IMR-90 (cell line): ENCODE measurements around the gene PAF1. TPM values are rescaled to one million over a fixed set of nuclear protein-coding genes. Genes with fewer than 3 reads are reported as not detected.

ENCODE experiments used
- ATAC-seq: fragments of 200-7000 bp; cut with Tn5 transposase; 2 replicates; pipeline ENCODE4 v1.9.1; 2020; ENCODE audit warnings: low read depth, mild to moderate bottlenecking, moderate library complexity
- BruUV-seq: library from RNA; stranded (reverse); fragments of 400-500 nt; replicated peaks from 2 replicates; lab custom pipeline; 2021; lab: Mats Ljungman, UMichigan
- CTCF ChIA-PET: fragments of 300-600 bp; formaldehyde crosslinking; extraction: SDS; loops from one replicate; lab custom pipeline; 2021; ENCODE audit warnings: antibody characterized with exemption; lab: Yijun Ruan, JAX
- POLR2A ChIA-PET: fragments of 300-600 bp; sonication (Branson Sonifier 250); formaldehyde crosslinking; loops from one replicate; lab custom pipeline; 2022; ENCODE audit warnings: antibody characterized with exemption; ENCODE audit not compliant: unreplicated experiment; lab: Charles Lee
- DNase-seq: peaks from one replicate; pipeline ENCODE4 v3.0.0; 2013
- H2AFZ ChIP-seq: replicated peaks from 2 replicates; pipeline ENCODE3; 2013; ENCODE audit warnings: low read length, mild to moderate bottlenecking; ENCODE audit not compliant: poor library complexity
- H2AK5ac ChIP-seq: 2 replicates; pipeline ENCODE4 v1.6.1; 2013; ENCODE audit warnings: low read depth, low read length, inconsistent platforms
- H2AK9ac ChIP-seq: replicated peaks from 2 replicates; pipeline ENCODE3; 2013; ENCODE audit warnings: mild to moderate bottlenecking, low read depth, low read length, moderate library complexity; ENCODE audit not compliant: poor library complexity
- H2BK120ac ChIP-seq: 2 replicates; pipeline ENCODE4 v1.6.1; 2013; ENCODE audit warnings: low read depth, low read length, inconsistent platforms
- H2BK15ac ChIP-seq: 3 replicates; pipeline ENCODE4 v1.6.1; 2013; ENCODE audit warnings: low read depth, low read length, inconsistent platforms
- H2BK20ac ChIP-seq: 2 replicates; pipeline ENCODE4 v1.6.1; 2013; ENCODE audit warnings: low read depth, mild to moderate bottlenecking, inconsistent platforms, low read length, moderate library complexity
- H2BK5ac ChIP-seq: 2 replicates; pipeline ENCODE4 v1.6.1; 2013; ENCODE audit warnings: mild to moderate bottlenecking, low read depth, low read length, inconsistent platforms; ENCODE audit not compliant: poor library complexity, severe bottlenecking
- H3K14ac ChIP-seq: replicated peaks from 2 replicates; pipeline ENCODE4 v1.6.1; 2013; ENCODE audit warnings: low read depth, low read length, inconsistent platforms
- H3K18ac ChIP-seq: 2 replicates; pipeline ENCODE4 v1.6.1; 2013; ENCODE audit warnings: low read depth, low read length, control low read depth
- H3K23ac ChIP-seq: 2 replicates; pipeline ENCODE4 v1.6.1; 2013; ENCODE audit warnings: low read depth, low read length, inconsistent platforms
- H3K27ac ChIP-seq: 2 replicates; pipeline ENCODE4 v1.5.1; 2013; ENCODE audit warnings: mild to moderate bottlenecking, control low read depth, low read length; ENCODE audit not compliant: insufficient read depth
- H3K27me3 ChIP-seq: 2 replicates; pipeline ENCODE4 v1.6.1; 2013; ENCODE audit warnings: low read length; ENCODE audit not compliant: control insufficient read depth, insufficient read depth
- H3K36me3 ChIP-seq: 2 replicates; pipeline ENCODE4 v1.6.1; 2013; ENCODE audit warnings: low read length, mixed read lengths; ENCODE audit not compliant: control insufficient read depth, insufficient read depth
- H3K4ac ChIP-seq: 2 replicates; pipeline ENCODE4 v1.6.1; 2013; ENCODE audit warnings: low read depth, low read length, inconsistent platforms
- H3K4me1 ChIP-seq: 2 replicates; pipeline ENCODE4 v1.6.1; 2013; ENCODE audit warnings: low read length, mixed read lengths; ENCODE audit not compliant: control insufficient read depth, insufficient read depth
- H3K4me2 ChIP-seq: 2 replicates; pipeline ENCODE4 v1.6.1; 2013; ENCODE audit warnings: low read depth, mild to moderate bottlenecking, control low read depth, low read length, moderate library complexity
- H3K4me3 ChIP-seq: 2 replicates; pipeline ENCODE4 v1.5.1; 2013; ENCODE audit warnings: low read depth, mild to moderate bottlenecking, control low read depth, low read length, moderate library complexity; ENCODE audit not compliant: insufficient read depth
- H3K56ac ChIP-seq: 2 replicates; pipeline ENCODE4 v1.6.1; 2013; ENCODE audit warnings: low read length, inconsistent platforms; ENCODE audit not compliant: insufficient read depth; ENCODE audit errors: extremely low read depth
- H3K79me1 ChIP-seq, 2 experiments: 2 replicates each; pipeline ENCODE4 v1.6.1; 2013; ENCODE audit warnings: low read length in 2 of 2, inconsistent platforms in 1 of 2, low read depth in 1 of 2
- H3K9ac ChIP-seq: 2 replicates; pipeline ENCODE4 v1.6.1; 2013; ENCODE audit warnings: low read depth, low read length, control low read depth
- H3K9me1 ChIP-seq: 2 replicates; pipeline ENCODE4 v1.6.1; 2013; ENCODE audit warnings: low read length, inconsistent platforms; ENCODE audit not compliant: insufficient read depth
- H3K9me3 ChIP-seq: 2 replicates; pipeline ENCODE4 v1.6.1; 2013; ENCODE audit warnings: low read length; ENCODE audit not compliant: control insufficient read depth, insufficient read depth
- H4K20me1 ChIP-seq: 2 replicates; pipeline ENCODE4 v1.6.1; 2013; ENCODE audit warnings: low read length, inconsistent platforms; ENCODE audit not compliant: insufficient read depth
- H4K5ac ChIP-seq: 2 replicates; pipeline ENCODE4 v1.6.1; 2013; ENCODE audit warnings: mild to moderate bottlenecking, low read depth, low read length, control low read depth
- H4K8ac ChIP-seq, 2 experiments: 2 replicates each; pipeline ENCODE4 v1.6.1; 2013; ENCODE audit warnings: low read depth in 2 of 2, low read length in 2 of 2, control low read depth in 1 of 2, inconsistent platforms in 1 of 2
- H4K91ac ChIP-seq: 2 replicates; pipeline ENCODE4 v1.6.1; 2013; ENCODE audit warnings: low read depth, low read length, inconsistent platforms; ENCODE audit not compliant: insufficient read depth
- CHD1 ChIP-seq: IDR thresholded peaks from 2 replicates; pipeline ENCODE4 v1.6.1; 2012; ENCODE audit warnings: low read depth, low read length, improper control_type of control experiment
- FOS ChIP-seq: fragments of 150-350 bp; IDR thresholded peaks from 2 replicates; pipeline ENCODE4 v1.6.1; 2016; ENCODE audit warnings: low read depth, low read length
- MAFK ChIP-seq: IDR thresholded peaks from 2 replicates; pipeline ENCODE4 v1.6.1; 2012; ENCODE audit warnings: low read depth, low read length, improper control_type of control experiment
- MAZ ChIP-seq: IDR thresholded peaks from 2 replicates; pipeline ENCODE4 v1.6.1; 2012; ENCODE audit warnings: low read depth, mild to moderate bottlenecking, low read length, improper control_type of control experiment, moderate library complexity, borderline replicate concordance
- NFE2L2 ChIP-seq: fragments of 150-350 bp; IDR thresholded peaks from 2 replicates; pipeline ENCODE4 v1.6.1; 2016; ENCODE audit warnings: low read depth, mild to moderate bottlenecking, low read length
- POLR2A ChIP-seq: IDR thresholded peaks from 2 replicates; pipeline ENCODE4 v1.6.1; 2012; ENCODE audit warnings: mild to moderate bottlenecking, low read depth, low read length
- RAD21 ChIP-seq: IDR thresholded peaks from 2 replicates; pipeline ENCODE4 v1.6.1; 2012; ENCODE audit warnings: low read length, improper control_type of control experiment
- RFX5 ChIP-seq: IDR thresholded peaks from 2 replicates; pipeline ENCODE4 v1.8.0; 2012; ENCODE audit warnings: low read depth, mild to moderate bottlenecking, low read length, moderate library complexity
- SMC3 ChIP-seq: fragments of 150-350 bp; IDR thresholded peaks from 2 replicates; pipeline ENCODE4 v1.6.1; 2016; ENCODE audit warnings: low read depth, mild to moderate bottlenecking, antibody characterized with exemption, low read length, moderate library complexity
- WGBS, 2 experiments: methylation state at CpG; one replicate each; pipeline versions ENCODE4 v1.1.5 to v1.1.7; 2013; ENCODE audit warnings: missing lambda C conversion rate in 2 of 2; ENCODE audit not compliant: insufficient read length in 1 of 2; ENCODE audit errors: extremely low coverage in 2 of 2; 5-methylcytosine and 5-hydroxymethylcytosine counted together
- dilution Hi-C: fragments of 300-500 bp; cut with HindIII; formaldehyde crosslinking; loops from one replicate; pipeline ENCODE4 v1.14.3; 2018; ENCODE audit warnings: low sequenced_read_pairs; ENCODE audit not compliant: unreplicated experiment
- in situ Hi-C: fragments of 300-500 bp; cut with MboI; formaldehyde crosslinking; loops from 3 replicates; pipeline ENCODE4 v1.14.3; 2019; ENCODE audit warnings: low sequenced_read_pairs, inconsistent platforms, mixed read lengths
- intact Hi-C: fragments of 100-400 bp; cut with micrococcal nuclease; formaldehyde crosslinking; loops from 2 replicates; pipeline ENCODE4 v1.10.0; 2022
- polyA plus RNA-seq, 3 experiments: library from polyadenylated mRNA; depleted of rRNA; stranded (reverse); fragments of >200 nt; gene quantifications; 2 replicates each; pipeline ENCODE4 v1.2.3, GENCODE V29; 2012; ENCODE audit warnings: low replicate concordance in 1 of 3
- total RNA-seq: library from RNA; depleted of rRNA; stranded (reverse); fragments of >200 nt; gene quantifications from 2 replicates; pipeline ENCODE4 v1.2.3, GENCODE V29; 2012
- TF ChIP-seq, protein P1 (sequence below): fragments of 150-350 bp; IDR thresholded peaks from 2 replicates; pipeline ENCODE4 v1.6.1; 2017; ENCODE audit warnings: mild to moderate bottlenecking, antibody characterized with exemption, low read length, low read depth

PAF1 gene
- total and polyA plus RNA-seq, 2 of the 4 experiments (the other 2 are of a cell fraction): 45.7 to 54.3 TPM

DNA sequence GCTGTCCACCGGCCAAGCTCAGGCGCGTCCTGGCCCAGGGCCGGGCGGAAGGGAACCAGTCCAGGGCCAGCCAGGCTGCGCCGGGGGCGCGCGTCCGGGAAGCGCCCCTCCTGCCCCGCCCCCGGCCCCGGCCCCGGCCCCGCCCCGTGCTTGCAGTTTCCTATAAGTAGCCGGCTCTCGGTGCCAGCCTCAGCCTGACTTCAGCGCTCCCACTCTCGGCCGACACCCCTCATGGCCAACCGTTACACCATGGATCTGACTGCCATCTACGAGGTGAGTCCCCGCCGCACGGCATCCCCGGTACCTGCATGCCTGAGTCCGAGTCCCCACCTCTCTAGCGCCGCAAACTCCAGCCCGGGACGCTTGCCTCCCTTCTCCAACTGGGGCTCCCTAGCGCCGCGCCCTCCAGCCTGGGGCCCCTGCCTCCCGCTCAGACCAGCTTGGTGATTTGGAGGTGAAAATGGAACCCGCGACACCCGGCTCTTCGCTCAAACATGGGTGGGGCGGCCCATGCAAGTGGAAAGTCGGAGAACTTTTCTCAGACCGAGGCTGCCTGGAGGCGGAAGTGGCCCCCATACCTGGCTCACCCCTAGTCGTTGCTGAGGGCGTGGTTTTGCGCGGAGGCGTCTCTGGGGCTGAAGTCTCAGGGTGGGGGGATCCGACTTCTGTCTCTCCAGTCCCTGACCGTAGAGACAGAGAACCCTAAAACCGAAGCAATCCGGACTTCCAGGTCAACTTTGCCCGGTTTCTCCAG, 15.9 kb upstream of the PAF1 start, which contains the start of gene ZFP36 (continued):
- TF ChIP-seq NFE2L2 (peak; percentile 25; the same call in 1 of the 2 replicates), SMC3 (no peak)

DNA sequence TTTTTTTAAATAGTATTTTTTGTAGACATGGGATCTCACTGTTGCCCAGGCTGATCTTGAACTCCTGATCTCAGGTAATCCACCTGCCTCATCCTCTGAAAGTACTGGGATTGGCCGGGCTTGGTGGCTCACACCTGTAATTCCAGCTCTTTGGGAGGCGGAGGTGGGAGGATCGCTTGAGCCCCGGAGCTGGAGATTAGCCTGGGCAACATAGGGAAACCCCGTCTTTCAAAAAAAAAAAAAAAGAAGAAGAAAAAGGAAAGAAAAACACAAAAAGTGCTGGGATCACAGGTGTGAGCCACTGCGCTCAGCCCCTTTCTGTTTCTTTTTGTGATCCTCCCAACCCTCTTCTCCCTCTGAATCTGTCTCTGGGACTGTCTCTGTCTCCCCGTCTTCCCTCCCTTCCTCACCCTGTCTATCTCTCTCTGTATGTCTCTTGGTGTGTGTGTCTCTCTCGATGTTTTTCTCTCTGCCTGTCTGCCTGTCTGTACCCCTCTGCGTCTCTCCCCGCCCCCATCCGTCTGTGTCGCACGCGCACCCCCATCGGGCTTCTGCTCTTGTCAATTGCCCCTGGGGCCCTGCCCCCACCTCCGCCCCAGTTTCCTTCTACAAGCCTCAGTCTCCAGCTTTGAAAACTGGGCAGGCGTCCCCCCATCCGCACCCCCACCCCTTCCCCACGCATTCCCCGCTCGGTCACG, 15.2 kb upstream of the PAF1 start:
- Histone ChIP-seq H4K91ac (peak overlapping the region; percentile 91), H3K9me3 (no peaks in the 10 kb centered on the region), H3K56ac (peak overlapping the region; percentile 46; the same call in 1 of the 2 replicates), H4K20me1 (peaks cover 36% of the 10 kb centered on the region), H3K27me3 (no peaks in the 10 kb centered on the region), H4K8ac (peak overlapping the region; percentile 59 to 64; a peak in 3 of 4 replicates), H3K4me3 (peak overlapping the region; percentile 35), H2BK15ac (peak overlapping the region; percentile 82; the same call in 2 of the 3 replicates), H3K9me1 (peaks cover 9% of the 10 kb centered on the region), H3K27ac (peak overlapping the region; percentile 87), H3K23ac (peak overlapping the region; percentile 90), H3K4me1 (peaks cover 33% of the 10 kb centered on the region), H3K18ac (peak overlapping the region; percentile 94), H3K4ac (peak overlapping the region; percentile 95), H2AK9ac (peak overlapping the region; percentile 89), H3K36me3 (peaks cover 15% of the 10 kb centered on the region), H2BK5ac (peak overlapping the region; percentile 82), H3K9ac (peak overlapping the region; percentile 84), H2BK120ac (peak overlapping the region; percentile 90), H4K5ac (peak overlapping the region; percentile 86), H2AK5ac (peak overlapping the region; percentile 91), H2BK20ac (peak overlapping the region; percentile 64; the same call in 1 of the 2 replicates), H2AFZ (peak overlapping the region; percentile 74), H3K79me1 (peaks cover 0 to 40% of the 10 kb centered on the region in 2 experiments; a peak in 2 of 4 replicates), H3K14ac (peak overlapping the region; percentile 87), H3K4me2 (peak overlapping the region; percentile 93)
- intact Hi-C loops: no loop called here
- ATAC-seq (no peak), DNase-seq (no peak)
- in situ Hi-C loops: no loop called here
- WGBS, 2 experiments: 0% methylated on average over 1 of the region's 22 CpGs; no CpG with 5 or more reads in 1 of the 2 experiments
- ChIA-PET CTCF (no interaction called here), POLR2A (interaction anchor here (0.6 to 1.9 kb wide), 4 partner anchors 8 to 30 kb away, joined by 3 to 14 read pairs (median 4); partner anchors contain the start of genes MED29, PAF1 and RPS16)
- TF ChIP-seq POLR2A: no peak
- no peak for TF ChIP-seq FOS
- TF ChIP-seq, protein P1, sequence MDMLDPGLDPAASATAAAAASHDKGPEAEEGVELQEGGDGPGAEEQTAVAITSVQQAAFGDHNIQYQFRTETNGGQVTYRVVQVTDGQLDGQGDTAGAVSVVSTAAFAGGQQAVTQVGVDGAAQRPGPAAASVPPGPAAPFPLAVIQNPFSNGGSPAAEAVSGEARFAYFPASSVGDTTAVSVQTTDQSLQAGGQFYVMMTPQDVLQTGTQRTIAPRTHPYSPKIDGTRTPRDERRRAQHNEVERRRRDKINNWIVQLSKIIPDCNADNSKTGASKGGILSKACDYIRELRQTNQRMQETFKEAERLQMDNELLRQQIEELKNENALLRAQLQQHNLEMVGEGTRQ: no peak
- TF ChIP-seq RAD21: no peak
- TF ChIP-seq RFX5: no peak
- TF ChIP-seq CHD1: no peak
- TF ChIP-seq MAZ: no peak
- no peak for TF ChIP-seq SMC3
- no peak for TF ChIP-seq MAFK
- no TSS peak for BruUV-seq
- dilution Hi-C loops: no loop called here
